ENCODE results near the gene PROZ.
"Not testable (repeated sequence)": the region's sequence is repeated elsewhere in the genome, so short reads cannot be mapped to it uniquely, and the experiment has no call there.

Gene PROZ

DNA sequence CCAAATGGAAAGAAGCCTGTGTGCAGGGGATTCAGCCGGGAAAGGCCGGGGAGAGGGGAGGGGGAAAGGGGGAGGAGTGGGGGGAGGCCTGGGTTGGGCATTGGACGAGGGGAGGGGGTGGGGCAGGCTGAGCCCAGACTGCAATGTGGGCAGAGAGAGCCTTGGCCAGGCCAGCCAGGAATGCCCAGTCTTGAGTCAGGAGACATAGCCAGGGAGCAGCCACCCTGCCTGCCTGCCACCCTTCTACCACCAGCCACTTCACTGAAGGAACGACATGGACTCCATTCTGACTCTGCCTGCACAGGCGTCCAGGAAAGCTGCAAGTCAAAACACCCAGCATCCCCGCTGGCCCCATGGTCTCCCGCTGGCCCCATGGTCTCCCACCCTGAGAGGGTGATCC is 498 bp downstream of the PROZ start:
- DNase-seq = no peak

GRCh38 chr13:113159701-113160100 is 1.3 kb downstream of the PROZ start:
- DNase-seq = no peak

DNA sequence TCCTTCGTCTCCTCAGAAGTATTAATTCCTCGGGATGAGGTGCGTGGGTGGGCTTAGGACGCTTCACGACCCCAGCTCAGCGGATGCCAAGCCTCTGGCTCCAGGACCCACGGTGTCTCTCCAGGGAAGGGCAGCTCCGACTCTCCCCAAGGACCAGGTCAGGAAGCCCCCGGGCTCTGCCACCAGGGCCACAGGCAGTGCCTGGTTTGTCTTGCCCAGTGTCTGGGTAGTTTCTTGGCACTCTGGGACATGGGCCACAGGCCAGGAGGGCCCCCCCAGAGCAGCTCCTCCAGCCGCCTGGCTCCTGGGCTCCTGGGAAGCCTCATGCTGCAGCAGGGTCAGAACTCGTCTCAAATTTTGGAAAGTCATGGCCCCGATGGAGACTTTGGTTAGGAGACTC is 2.5 kb downstream of the PROZ start:
- DNase-seq = no peak

- DNase-seq = no peak
Measured at GRCh38 chr13:113161433-113161832, 3.0 kb downstream of the PROZ start.

- DNase-seq = not testable (repeated sequence)
Measured at GRCh38 chr13:113161975-113162374, 3.5 kb downstream of the PROZ start.

GRCh38 chr13:113162783-113163685 is 4.6 kb downstream of the PROZ start:
- DNase-seq = no peak

- DNase-seq = no peak
Measured at GRCh38 chr13:113164492-113164891, 6.0 kb downstream of the PROZ start.

DNA sequence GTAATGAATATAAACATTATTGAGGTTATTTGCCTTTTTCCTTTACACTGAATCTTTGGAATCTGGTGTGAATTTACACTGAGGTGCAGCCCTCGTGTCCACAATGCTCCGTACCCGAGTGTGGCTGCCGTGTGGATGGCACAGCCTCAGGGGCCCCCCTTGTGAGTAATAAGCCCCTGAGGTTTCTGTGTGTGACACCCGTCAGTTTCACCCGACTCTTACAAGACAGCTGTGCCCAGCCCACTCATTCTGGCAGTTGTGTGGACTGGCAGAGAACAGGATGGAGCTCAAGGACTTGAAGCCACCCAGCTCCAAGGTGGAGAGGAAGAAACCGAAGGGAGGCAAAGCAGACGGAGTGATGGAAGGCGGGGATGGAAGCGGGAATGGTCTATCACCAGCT is 7.8 kb downstream of the PROZ start:
- no peak for DNase-seq

DNA sequence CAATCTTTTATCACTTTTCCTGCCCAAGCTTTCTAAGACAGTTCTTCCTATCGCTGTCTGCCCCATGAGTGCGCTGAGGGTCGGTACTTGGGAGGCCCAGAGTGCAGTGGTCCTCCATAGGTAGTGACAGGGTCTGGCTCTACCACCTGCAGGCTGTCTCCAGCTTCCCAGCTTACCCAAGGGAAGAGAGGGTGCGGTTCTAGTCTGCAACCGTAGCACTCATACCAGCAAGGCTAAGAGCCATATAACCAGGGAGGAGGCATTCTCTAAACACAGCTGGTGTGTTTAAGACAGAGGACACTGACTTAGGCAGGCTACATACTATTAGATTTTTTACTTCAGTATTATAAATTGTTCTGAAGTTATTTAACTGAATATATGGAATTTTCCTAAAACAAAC is 8.2 kb downstream of the PROZ start:
- DNase-seq = no peak

GRCh38 chr13:113167155-113167554 is 8.7 kb downstream of the PROZ start:
- no peak for DNase-seq

GRCh38 chr13:113167575-113167974 is 9.1 kb downstream of the PROZ start:
- no peak for DNase-seq

GRCh38 chr13:113168211-113168610 is 9.8 kb downstream of the PROZ start:
- no peak for DNase-seq

DNA sequence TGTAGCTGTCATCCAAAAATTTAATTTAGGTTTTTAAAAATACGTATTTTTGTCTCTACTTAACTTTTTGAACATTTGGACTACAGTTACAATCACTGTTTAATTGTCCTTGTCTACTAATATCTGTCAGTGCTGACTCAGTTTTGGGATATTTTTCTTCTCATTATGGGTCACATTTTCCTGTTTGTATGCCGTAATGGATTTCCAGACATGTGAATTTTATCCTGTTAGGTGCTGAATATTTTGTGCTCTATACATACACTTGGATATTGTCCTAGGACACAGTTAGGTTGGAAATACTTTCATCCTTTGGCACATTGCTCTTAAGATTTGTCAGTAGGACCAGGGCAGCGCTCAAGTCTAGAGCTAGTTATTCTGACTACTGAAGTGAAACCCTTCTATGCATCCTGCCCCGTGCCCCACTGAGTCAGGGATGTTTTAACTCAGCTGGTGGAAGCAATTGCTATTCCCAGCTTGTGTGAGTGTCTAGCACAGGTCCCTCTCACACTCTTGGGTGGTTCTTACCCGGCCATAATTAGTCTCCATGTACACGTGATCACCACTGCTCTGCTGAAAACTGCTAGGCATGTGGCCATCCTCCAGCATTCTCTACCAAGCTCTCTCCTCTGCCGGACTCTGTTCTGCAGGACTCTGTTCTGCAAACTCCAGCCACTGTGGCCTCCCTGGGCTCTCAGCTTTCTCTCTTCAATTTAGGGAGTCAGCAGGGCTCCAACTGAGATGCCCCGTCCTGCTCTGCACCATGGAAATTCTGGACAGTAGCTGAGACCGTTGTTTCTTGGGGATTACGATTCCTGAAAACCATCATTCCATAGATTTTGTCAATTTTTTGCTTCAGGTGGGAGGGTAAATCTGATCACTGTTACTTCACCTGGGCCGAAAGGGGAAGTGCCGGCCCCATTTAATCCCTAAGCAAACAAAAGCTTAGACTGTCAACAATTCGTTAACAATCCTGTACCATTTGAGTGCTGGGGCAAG is 11.1 kb downstream of the PROZ start:
- DNase-seq = no peak

- no peak for DNase-seq
Measured at GRCh38 chr13:113170511-113170910, 12.1 kb downstream of the PROZ start.

DNA sequence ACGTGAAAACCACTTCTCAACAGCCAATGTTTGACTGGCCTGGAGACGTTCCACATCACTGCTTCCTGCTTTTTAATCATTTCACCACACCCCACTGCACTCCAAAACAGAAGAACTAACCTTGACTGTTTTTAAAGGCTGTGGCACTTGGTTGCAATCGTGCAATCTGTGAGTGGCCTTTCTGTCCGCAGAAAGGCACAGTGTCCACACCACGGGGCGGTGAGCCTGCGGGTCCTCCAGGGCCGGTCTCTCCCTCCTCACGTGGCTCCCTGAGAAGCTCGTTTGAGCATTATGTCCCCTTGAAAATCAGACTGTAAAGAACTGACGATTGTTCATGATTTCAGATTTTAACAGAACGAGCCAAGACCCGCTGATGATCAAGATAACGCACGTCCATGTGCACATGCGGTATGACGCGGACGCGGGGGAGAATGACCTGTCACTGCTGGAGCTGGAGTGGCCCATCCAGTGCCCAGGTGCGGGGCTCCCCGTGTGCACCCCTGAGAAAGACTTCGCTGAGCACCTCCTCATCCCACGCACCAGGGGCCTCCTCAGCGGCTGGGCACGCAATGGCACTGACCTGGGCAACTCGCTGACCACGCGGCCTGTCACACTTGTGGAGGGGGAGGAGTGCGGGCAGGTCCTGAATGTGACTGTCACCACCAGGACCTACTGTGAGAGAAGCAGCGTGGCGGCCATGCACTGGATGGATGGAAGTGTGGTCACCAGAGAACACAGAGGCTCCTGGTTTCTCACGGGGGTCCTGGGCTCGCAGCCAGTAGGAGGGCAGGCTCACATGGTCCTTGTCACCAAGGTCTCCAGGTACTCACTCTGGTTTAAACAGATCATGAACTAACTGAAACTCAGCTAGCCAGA is 13.0 kb downstream of the PROZ start:
- no peak for DNase-seq

GRCh38 chr13:113172419-113172926 is 14.0 kb downstream of the PROZ start:
- DNase-seq = no peak

- no peak for DNase-seq
Measured at GRCh38 chr13:113176280-113176679, 17.8 kb downstream of the PROZ start.

DNA sequence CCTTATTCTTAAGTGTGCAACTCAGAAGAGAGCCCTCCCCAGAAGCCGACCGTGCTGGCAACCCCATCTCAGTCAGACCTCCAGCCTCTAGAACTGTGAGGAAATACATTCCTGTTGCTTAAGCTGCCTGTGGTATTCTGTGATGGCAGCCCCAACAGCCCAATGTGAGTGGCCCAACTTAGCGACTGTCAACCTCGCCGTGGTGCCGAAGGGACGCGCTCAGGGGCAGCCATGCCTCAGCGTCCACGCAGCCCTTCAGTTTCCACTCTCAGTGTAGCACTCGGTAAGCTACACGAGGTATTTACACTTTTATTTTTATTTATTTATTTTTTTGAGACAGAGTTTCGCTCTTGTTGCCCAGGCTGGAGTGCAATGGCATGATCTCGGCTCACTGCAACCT is 18.4 kb downstream of the PROZ start:
- DNase-seq = no peak

- no peak for DNase-seq
Measured at GRCh38 chr13:113178070-113178895, 19.8 kb downstream of the PROZ start.

- DNase-seq = no peak
Measured at GRCh38 chr13:113178896-113179167, 20.4 kb downstream of the PROZ start.

GRCh38 chr13:113179374-113180230 is 21.2 kb downstream of the PROZ start:
- no peak for DNase-seq
